SK-MEL-5 (cell line): ENCODE data around the gene SCEL. TPM values are rescaled to one million over a fixed set of nuclear protein-coding genes. Genes with fewer than 3 reads are reported as not detected.

ENCODE experiments used
- DNase-seq: peaks from one replicate; pipeline ENCODE4 v3.0.0-alpha.2; 2016; ENCODE audit warnings: low read depth, low spot score
- in situ Hi-C: cut with HindIII; loops from 2 replicates; pipeline ENCODE4 v1.10.0; 2016; ENCODE audit warnings: low sequenced_read_pairs, high pct_unique_total_duplicates, low pct_unique_long_range_greater_than_20kb
- small RNA-seq, 2 experiments: library from RNA; depleted of rRNA; stranded (forward); fragments of <200 nt; gene quantifications; one replicate each; pipeline ENCODE3, GENCODE V24; 2014
- total RNA-seq: library from RNA; depleted of rRNA; stranded (reverse); fragments of >200 nt; shearing (Covaris generic); gene quantifications from 2 replicates; pipeline ENCODE4 v1.2.3, GENCODE V29; 2014; rRNA removed

SCEL gene
- total RNA-seq, 1 experiment from 2014 or later, result not detected

DNA sequence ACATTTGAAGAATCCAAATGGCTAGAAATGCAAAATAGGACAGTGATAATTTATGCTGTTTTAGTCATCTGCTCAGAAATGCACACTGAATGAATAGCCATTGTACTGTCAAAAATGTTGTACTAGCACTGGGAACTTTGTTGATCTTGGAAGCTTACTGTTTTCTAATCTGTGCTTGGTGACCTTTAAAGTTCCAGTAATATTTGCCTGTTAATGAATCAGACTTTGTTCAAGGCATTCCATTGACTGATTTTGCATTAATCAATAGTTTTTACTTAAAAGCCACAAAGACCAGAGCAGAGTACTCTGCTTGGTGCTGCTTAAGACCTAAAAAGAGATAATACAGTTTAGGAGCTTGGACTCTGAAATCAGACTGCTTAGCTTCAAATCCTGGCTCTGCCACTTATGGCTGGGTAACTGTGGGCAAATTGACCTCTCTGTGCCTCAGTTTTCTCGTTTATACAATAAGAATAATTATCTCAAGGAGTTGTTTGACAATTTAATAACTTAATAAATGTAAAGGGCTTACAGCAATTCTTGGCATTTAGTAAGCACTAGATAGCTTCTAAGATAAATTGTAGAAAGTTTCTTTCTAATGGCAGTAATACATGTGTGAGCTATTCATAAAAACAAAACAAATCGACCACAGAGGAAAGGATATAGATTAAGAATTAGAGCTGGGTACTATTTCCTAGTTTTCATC, 157.4 kb downstream of the SCEL start:
- DNase-seq, result peak; percentile 91
- in situ Hi-C loops, result no loop called here

DNA sequence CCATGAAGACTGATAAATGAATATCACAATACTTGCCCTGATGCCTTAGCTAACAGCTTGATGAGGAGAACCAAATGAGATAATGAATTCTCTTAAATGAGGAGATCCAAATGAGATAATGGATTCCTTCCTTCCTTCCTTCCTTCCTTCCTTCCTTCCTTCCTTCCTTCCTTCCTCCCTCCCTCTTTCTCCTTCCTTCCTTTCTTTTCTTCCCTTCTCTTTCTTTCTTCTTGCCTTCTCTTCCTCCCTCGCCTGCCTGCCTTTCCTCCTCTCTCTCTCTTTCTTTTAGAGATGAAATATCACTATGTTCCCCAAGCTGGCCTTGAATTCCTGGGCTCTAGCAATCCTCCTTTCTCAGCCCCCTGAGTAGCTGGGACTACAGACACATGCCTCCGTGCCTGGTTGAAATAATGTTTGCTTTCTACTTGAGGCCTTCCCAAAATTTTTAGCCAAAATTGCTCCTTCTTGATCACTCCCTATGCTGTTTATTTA, 158.0 kb downstream of the SCEL start:
- no peak for DNase-seq
- in situ Hi-C loops, result no loop called here

Small RNA genes within 50 kb of the gene (small RNA-seq; reads per million reads assigned to genes)
- gene RNY3P7 (0 reads per million in 2 experiments), gene SPTLC1P5 (0 reads per million in 2 experiments)

Other genes starting within 250 kb of the SCEL start
- 56.7 and 62.3 TPM in 2 replicates for gene MYCBP2, start 208.6 kb upstream of the SCEL start, total RNA-seq
- gene SLAIN1, start 162.0 kb downstream of the SCEL start, total RNA-seq, result 61.6 and 73.2 TPM in 2 replicates